GM20000 (cell line): ENCODE measurements around the gene C5orf34.
"Not testable (repeated sequence)": the region's sequence is repeated elsewhere in the genome, so short reads cannot be mapped to it uniquely, and the experiment has no call there.

Source experiments
- DNase-seq: peaks from one replicate; pipeline ENCODE4 v3.0.0; 2012; ENCODE audit warnings: low spot score
- CTCF ChIP-seq: IDR thresholded peaks from 2 replicates; pipeline ENCODE4 v1.5.1; 2012; ENCODE audit warnings: mild to moderate bottlenecking, control low read depth; ENCODE audit errors: extremely low read depth, missing control alignments

The C5orf34 gene

GRCh38 chr5:43456556-43456955 lies 58.4 kb downstream of the C5orf34 start:
- TF ChIP-seq CTCF: no peak
- DNase-seq: no peak

DNA sequence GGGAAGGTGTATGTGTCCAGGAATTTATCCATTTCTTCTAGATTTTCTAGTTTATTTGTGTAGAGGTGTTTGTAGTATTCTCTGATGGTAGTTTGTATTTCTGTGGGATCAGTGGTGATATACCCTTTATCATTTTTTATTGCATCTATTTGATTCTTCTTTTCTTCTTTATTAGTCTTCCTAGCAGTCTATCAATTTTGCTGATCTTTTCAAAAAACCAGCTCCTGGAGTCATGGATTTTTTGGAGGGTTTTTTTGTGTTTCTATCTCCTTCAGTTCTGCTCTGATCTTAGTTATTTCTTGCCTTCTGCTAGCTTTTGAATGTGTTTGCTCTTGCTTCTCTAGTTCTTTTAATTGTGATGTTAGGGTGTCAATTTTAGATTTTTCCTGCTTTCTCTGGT lies 73.4 kb downstream of the C5orf34 start:
- DNase-seq: not testable (repeated sequence)

DNA sequence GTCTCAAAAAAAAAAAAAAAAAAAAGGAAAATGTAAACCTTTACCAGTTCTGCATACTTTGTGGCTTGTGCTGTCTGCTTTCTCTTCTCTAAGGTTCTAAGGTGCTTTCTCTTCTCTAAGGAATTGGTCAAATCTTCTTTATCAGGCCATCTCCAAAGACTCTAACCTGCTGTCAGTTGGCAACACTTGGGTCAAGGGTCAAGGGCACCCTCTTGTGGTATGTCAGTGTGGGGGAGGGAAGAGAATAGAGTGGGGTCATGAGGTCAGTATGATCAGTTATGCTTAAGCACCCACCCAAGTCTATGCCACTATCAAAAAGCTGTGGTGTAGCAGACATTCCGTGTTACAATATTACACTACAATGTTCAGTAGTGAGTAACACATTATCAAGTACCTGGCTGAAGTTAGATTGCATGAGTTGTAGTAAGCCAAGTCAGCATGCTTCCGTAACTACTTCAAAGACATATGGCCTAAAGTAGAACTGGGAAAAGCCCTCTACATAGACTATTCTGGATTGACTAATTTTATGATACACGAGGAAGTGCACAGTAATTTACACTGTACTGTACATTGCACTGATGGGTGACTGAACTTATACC lies 77.8 kb downstream of the C5orf34 start:
- DNase-seq: no peak
- no peak for TF ChIP-seq CTCF
